Stimulated activated CD4-positive, alpha-beta T cell treated with anti-CD3 and anti-CD28 coated beads, Interleukin-12 subunit alpha, Interleukin-12 subunit beta, amount 100 ng/mL, for 24 hours (primary cell): Measurements from ENCODE around the gene MAP4.

Source experiments
- DNase-seq, 2 experiments: peaks; one replicate each; pipeline ENCODE4 v3.0.0-alpha.2; 2020; ENCODE audit warnings: low read depth in 2 of 2

The MAP4 gene

DNA sequence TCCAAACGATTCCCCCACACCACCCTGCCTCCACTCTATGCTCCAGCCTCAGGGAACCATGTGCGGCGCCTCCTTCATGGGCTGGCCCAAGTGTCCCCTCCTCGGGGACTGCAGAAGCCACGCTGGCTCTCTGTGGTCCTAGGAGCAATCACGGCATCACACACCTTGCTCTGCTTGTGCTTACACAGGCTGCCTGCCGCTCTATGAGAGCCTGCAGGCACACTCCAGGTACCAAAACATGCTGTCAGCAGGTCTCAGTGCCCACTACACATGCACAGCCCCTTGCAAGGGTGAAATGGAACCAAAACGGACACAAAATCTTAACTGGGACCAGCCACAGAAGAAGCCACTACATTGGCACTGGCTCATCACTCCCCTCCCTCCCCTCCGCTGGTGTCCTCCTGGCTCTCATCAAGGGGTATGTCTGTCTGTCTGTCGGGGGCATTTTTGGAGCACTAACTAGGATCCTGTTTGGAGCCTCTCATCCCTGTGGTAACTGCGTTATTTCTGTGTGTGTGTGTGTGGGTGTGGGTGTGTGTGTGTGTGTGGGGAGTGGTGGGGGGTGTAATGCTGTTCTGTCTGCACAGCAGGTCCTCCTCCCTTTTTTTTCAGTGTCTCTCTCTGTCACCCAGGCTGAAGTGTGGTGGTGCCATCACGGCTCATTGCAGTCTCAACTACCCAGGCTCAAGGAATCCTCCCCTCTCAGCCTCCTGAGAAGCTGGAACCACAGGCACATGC lies 152.7 kb downstream of the MAP4 start:
- no peak for DNase-seq

DNA sequence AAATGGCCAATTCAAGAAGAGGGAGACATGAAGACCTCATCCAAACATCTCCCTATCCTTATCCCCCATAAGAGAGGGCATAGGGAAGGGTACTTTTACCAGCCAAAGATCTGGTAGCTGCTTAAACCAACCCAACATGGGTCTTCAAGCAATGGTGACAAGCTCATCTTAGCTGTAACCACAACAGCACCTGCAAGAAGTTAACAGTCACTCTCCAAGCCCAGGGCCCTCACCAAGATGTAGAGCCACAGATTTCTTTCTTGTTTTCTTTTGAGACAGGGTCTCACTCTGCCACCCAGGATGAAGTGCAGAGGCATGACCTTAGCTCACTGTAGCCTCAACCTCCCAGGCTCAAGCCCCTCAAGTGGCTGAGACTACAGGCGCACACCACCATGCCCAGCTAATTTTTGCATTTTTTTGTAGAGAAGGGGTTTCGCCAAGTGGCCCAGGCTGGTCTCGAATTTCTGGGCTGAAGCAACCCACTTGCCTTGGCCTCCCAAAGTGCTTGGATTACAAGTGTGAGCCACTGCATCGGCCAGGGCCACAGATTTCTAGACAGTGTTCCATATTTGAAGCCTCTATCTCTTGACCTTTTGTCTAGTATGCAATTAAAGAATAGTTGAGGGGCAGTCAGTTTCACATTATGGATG lies 156.1 kb downstream of the MAP4 start:
- no peak for DNase-seq

DNA sequence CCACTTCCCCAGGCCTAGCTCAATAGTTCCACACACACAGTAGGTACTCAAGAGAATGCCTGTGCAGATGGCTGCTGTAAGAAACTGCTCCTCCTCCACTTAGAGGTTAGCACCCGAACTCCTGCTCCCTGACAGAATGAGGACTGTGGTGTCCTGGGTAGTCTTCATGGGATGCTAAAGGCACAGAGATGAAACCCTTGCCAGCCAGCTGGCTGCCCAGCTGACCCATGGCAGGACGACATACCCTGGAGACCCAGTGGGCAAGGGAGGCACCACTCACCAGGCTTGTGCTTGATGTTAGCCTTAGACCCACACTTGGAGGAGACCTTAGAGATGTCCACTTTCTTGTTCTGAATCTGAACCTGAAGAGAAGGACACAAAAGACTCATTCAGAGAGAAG lies 159.1 kb downstream of the MAP4 start:
- DNase-seq, result no peak

DNA sequence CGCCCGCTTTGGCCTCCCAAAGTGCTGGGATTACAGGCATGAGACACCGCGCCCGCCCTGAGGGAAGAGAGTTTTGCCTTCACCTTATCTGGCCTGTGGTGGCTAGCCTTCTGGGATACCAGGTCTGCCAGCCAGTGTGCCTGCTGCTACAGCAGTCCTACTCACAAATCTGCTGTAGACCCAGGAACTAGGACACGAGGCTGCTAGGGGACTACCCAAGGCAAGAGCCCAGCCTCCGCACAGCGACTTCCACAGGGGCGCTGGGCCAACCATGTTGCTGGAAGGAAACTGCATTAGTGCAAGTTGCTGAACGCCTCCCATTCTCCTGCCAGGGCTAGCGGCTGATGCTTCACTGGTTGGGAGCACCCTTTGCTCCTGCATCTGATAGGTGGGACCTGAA lies 159.5 kb downstream of the MAP4 start:
- DNase-seq, result no peak

DNA sequence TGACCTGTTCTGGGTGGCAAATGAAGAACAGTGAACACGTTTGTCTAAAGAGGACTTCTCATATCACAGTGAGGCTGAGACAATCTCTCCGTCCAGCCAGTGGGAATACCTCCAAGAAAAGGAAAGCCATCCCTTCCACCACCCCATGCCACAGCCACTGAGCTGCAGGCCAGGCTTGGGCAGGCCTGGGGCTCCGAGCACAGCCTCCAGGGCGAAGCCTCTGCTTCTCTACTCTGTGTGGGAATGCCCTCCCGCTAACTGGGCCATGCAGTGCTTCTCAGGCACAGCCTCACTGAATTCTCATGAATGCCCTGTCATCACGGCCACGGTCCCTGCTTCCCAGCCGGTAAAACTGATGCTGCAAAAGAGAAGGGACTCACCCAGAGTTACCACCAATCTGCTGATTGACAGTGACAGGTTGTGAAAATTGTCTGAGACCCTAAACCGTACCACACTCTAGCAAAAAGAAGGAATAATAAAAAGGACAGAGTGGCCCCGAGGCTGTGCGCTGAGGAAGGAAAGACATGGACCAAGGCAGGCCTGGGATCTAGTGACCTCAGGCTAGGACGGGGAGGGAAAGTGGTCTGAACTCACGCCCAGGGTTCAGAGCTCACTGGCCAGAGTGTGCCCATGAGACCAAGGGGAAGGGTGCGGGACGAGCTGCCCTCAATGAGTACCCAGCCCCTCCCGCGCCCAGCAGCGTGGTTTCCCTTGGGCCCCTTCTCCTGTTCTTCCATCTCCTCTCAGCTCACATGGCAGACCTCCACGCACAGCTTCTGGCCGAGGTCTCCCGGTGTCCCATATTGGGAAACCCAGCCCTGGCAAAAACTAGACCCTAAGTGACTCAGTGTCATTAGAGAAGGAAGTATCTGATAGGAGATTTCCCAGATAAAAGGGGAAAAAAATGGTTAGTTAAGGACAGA lies 160.5 kb downstream of the MAP4 start:
- DNase-seq, result no peak

DNA sequence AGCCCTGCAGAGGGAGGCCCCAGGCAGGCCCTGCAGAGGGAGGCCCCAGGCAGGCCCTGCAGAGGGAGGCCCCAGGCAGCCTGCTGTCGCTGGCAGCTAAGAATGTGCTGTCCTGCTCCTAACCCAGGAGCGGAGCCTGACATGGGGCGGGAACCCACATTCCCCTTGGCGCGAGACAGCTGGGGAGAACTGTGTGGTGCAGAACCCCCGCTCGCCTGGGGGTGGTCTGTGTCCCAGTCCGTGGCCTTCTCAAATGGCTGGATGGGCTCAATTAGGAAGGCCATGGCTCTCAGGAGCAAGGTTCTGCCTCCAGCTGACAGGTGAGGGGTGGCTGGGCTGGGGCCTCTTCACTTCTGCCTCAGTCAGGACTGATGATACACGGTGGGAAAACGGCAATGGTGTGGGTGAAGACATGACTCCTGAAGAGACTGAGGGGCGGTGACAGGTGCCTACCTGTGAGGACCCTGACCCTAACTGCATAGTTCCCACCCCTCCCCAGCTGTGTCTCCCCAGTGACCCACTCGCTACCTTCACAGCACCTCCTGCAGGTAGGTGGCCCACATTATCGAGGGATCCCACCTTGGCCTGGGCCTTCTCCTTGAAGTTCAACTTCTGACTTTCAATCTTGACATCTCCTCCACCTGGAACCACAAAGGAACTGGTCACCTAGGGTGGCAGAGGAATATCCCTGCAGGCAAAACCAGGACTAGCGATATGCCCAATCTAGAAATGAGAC lies 161.3 kb downstream of the MAP4 start:
- no peak for DNase-seq

DNA sequence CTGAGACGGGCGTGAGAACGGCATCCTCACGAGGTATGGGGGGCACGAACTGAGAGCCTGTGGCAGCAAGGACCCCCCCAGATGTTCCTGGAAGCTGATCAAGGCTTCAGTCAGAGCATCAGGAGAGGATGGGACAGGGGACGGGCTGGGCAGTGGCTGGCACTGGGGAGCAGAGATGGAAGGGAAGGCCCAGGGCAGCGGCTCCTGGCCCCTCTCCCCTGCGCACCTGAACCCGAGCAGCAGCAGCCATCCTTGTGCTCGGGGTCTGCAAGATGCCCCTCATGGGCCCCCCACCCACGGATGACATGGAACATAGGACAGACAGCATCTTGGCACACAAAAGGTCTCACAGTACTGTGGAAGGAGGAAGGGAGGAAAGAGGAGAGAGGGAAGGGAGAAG lies 161.9 kb downstream of the MAP4 start:
- no peak for DNase-seq

DNA sequence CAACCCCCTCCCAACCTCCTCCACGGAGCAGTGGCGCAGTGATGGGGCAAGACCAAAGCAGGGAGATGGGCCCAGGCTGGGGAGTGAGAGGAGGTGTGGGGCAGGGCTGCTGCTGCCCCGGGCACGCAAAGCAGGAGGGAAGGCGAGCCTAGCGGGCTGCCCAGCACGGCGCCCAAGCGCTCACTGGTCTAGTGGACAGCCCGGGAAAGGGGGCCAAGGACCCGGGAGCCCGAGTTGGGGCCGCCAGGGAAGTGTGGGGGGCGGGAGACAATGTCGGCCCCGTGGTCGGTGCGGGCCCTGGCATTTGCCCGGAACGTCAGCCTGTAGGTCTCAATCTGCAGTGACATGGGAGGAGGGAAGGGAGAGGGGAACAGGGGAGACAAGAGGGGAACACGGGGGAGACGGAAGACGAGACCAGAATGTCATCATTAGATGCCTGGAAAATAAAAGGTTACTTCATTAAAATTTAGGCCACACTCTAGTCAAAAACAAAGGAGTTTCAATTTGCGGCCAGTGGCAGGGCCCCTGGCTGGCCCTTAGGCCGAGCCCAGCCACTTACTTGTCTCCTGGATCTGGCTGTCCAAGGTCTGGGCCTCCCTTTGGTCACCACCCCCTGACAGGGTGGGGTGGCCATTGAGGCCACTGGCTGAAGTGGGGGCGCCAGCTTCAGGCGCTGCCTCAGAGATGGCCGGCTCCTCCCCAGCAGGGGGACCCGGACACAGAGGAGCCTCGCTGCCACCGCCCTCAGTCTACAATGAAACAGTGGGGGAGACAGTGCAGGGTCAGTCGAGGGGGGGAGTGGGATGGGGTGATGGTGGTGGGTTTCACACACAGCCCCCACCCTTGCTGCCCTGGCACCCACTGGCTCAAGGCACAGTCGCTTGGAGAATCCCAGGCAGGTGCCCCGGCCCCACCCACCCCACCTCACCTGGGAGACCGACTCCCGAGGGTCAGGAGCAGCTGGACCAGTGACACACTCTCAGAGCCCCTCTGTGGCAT lies 163.3 kb downstream of the MAP4 start:
- DNase-seq, result no peak

DNA sequence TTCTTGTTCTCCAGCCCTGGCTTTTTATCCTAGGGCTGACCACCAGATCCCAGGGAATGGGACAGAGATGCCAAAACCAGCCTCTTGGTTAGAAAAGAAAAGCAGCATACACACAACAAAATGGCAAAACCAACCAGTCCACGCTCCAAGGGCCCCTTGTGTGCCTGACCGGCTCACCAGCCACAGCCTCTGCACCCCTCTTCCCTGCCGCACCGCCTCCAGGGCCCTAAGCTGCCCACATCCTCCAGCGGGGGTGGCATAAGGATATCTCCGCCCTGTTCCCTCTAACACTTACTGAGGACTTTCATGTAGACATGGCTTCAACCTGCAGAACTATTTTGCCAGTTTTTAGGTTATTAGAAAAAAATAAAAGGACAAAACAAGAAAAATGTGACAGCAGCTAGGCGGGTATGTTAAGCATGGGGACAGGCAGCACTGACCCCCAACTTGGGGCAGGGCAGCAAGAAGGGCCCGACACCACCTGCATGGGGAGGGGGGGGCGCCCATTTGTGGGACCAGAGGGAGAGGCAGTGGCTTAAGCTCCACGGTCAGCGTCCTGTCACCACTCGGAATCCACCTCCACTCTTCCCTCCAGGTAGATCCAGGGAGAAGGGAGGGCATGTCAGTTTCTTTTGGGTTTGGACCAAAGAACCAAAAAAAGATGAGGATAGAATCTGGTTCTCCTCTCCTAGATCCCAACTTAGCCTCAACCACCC lies 164.2 kb downstream of the MAP4 start:
- DNase-seq, result no peak

DNA sequence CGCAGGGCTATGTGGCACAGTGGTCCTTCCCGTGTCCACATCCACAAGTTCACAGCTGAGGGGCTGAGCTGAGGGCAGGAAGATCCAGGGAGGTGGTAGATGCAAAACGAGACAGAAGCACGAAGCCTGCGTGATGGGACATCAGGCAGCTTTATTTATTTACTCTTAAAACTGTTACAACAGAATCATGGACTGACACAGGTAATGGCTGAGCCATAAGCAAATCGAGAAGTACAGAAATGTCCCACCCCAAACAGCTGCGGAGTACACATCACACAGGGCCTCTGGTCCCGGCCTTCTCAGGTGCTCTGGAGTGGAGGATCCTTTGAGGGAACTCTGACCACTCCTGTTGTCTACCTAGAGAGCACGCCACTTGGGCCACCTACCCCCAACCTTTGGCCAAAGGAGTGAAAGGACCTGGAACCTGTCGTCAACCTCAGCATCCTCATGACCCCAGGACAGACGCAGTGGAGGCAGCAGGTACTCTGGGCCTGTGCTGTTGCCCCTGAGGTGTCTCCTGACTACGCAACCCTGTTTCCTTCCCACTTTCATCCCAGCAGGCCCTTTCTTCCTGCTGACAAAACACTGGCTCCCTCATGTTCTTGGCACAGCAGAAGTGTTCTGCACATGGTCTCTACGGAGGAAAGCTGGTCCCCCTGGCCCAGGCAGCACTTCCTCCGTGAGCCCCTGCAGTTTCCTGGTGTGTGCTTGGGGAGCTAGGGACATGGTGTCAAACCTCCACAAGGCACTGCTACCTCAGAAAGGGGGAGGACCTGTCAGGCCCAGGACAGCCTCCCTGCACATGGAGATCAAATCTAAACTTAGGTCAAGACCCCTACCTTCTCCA lies 165.4 kb downstream of the MAP4 start:
- no peak for DNase-seq

DNA sequence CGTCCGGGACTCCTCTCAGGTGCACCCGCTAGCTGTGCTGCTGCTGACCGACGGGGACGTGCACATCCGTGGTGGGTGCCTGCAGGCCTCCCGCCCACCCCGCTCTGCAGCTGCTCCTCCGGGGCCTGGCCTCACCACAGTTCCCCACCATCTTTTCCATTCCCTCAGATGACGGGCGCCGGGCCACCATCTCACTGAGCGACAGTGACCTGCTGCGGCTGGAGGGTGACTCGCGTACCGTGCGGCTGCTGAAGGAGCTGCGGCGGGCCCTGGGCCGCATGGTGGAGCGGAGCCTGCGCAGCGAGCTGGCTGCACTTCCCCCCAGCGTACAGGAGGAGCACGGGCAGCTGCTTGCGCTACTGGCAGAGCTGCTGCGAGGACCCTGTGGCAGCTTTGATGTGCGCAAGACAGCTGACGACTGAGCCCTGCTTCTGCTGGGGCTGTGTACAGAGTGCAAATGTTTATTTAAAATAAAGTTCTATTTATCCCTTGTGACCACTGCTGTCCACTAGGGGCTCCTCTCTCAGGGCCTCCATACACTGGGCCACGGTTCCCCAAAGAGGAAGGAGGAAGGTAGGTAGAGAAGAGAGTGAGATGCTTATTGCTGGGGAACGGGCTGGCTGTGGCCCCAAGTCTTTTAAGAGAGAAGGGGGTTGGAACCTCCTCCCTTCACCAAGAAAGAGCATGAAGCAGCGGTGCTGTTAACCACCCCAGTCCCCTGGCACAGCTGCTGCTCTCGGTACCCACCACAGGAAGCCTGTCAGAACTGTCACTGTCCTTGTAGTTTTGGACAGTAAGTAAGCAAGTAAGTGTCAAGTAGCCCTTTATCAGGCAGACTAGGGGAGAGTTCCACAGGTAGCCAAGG lies 166.3 kb downstream of the MAP4 start:
- DNase-seq, result no peak

DNA sequence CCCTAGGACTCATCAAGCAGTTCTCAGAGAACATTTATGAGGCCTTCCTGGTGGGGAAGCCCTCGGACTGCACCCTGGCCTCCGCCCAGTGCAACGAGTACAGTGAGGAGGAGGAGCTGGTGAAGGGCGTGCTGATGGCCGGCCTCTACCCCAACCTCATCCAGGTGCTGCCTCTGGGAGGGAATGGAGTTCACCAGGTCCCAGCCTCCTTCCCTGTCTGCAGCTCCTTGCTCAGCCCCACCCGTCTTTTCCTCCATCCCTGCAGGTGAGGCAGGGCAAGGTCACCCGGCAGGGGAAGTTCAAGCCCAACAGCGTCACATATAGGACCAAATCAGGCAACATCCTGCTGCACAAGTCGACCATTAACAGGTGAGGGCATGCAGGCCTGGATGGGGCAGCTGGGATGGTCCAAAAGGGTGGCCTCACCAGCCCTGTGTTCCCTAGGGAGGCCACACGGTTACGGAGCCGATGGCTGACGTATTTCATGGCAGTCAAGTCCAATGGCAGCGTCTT lies 167.0 kb downstream of the MAP4 start:
- no peak for DNase-seq

DNA sequence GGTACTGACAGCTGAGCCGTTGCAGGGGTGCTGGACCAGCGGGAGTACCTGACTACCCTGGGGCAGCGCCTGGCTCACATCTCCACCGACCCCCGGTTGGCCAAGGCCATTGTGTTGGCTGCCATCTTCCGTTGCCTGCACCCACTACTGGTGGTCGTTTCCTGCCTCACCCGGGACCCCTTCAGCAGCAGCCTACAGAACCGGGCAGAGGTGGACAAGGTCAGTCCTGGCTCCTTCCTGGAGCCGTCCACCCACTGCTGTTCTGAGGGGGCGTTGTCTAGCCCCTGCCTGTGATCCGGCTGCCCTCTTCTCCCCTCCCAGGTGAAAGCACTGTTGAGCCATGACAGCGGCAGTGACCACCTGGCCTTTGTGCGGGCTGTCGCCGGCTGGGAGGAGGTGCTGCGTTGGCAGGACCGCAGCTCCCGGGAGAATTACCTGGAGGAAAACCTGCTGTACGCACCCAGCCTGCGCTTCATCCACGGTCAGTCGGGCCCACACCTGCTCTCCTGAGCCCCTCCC lies 167.6 kb downstream of the MAP4 start:
- no peak for DNase-seq

DNA sequence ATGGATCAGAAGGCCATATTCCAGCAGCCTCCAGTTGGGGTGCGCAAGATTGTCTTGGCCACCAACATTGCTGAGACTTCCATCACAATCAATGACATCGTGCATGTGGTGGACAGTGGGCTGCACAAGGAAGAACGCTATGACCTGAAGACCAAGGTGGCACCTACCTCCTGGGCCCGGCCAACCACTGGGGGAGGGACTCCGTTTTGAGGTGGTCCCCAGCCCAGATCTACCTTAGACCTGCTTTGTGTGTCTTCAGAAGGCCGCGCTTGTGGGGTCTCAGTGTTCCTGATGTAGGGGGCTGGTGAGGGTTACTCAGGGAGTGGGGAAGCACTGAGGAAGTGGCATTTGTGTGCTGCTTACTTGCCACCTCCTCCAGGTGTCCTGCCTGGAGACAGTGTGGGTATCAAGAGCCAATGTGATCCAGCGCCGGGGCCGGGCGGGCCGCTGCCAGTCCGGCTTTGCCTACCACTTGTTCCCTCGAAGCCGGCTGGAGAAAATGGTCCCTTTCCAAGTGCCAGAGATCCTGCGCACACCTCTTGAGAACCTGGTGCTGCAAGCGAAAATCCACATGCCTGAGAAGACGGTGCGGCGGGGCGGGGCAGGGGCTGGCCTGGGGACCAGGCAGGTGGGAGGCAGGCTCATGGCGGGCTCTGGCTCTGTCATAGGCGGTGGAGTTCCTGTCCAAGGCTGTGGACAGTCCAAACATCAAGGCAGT lies 168.3 kb downstream of the MAP4 start:
- no peak for DNase-seq

DNA sequence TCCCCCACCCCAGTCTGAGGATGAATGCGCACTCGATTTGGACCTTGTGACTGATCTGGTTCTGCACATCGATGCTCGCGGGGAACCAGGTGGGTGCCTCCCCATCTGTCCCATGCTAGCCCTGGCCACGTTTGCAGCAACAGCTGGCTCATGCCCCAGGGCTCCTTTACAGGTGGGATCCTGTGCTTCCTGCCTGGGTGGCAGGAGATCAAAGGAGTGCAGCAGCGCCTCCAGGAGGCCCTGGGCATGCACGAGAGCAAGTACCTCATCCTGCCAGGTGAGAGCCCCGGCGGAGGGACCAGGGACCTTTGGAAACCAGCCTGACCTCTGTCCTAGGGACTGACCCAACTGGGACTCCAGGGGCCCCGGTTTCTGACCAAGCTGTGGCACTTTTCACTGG lies 169.0 kb downstream of the MAP4 start:
- no peak for DNase-seq

DNA sequence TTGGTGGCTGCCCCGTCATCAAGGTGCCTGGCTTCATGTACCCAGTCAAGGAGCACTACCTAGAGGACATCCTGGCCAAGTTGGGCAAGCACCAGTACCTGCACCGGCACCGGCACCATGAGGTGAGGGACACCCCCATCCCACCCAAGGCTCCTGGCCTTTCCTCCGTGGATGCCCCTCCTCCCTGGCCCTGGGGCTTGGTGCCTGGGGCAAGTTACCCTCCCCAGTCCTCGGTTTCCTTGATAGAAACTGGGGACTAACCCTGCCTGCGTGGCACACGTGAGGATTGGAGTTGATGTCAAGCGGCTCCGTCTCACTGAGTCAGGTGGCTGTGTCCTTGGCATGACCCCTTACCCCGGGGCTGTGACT lies 169.4 kb downstream of the MAP4 start:
- no peak for DNase-seq
